ENCODE data around the gene SERPINA6. TPM values are rescaled to one million over a fixed set of nuclear protein-coding genes. Genes with fewer than 3 reads are reported as not detected.

SERPINA6 gene
- polyA plus RNA-seq, 1 donor (not counting 4 experiments of a cell fraction or from before 2014, with no cell fraction given): not detected

DNA sequence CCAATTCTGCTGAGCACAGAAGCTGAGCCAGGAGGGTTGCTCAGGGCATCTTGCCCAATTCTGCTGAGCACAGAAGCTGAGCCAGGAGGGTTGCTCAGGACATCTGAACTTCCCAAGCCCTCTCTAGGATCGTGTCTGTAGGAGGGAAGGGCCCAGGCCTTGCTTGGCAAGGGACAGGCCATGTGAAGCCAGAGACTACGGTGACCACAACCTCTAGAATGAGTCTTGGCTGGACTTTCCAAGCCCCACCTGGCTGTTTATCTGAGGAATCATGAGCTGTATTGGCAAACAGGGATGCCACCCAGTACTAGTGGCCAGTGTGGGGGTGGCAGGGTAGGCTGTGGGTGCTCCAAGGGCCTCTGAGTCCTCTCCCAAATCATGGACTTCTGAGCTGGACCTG lies 7.7 kb upstream of the SERPINA6 start:
- DNase-seq (ENCODE audit: low read depth, low spot score) (no peak), FAIRE-seq (no peak)
- dilution Hi-C loops (cut with MboI; ENCODE audit: extremely low pct_ligation_motif_present, low sequenced_read_pairs): no loop called here
- no peaks in the 10 kb centered on the region for H3K36me3 ChIP-seq (ENCODE audit: control insufficient read depth in 2 of 2, extremely low read depth in 1 of 2, insufficient read depth in 2 of 2, low read length in 2 of 2)
- H3K4me2 ChIP-seq (ENCODE audit: control insufficient read depth, extremely low read depth, insufficient read depth, low read depth, low read length): no peak overlapping the region
- H3K27me3 ChIP-seq (ENCODE audit: control insufficient read depth, extremely low read depth, insufficient read depth, low read length): no peaks in the 10 kb centered on the region
- TF ChIP-seq, protein P1, sequence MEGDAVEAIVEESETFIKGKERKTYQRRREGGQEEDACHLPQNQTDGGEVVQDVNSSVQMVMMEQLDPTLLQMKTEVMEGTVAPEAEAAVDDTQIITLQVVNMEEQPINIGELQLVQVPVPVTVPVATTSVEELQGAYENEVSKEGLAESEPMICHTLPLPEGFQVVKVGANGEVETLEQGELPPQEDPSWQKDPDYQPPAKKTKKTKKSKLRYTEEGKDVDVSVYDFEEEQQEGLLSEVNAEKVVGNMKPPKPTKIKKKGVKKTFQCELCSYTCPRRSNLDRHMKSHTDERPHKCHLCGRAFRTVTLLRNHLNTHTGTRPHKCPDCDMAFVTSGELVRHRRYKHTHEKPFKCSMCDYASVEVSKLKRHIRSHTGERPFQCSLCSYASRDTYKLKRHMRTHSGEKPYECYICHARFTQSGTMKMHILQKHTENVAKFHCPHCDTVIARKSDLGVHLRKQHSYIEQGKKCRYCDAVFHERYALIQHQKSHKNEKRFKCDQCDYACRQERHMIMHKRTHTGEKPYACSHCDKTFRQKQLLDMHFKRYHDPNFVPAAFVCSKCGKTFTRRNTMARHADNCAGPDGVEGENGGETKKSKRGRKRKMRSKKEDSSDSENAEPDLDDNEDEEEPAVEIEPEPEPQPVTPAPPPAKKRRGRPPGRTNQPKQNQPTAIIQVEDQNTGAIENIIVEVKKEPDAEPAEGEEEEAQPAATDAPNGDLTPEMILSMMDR (optimal IDR thresholded peaks at IDR 0.05 in 1 of 3, IDR thresholded peaks at IDR 0.05 in 1 of 3, conservative IDR thresholded peaks at IDR 0.05 in 1 of 3; ENCODE audit: extremely low read depth in 1 of 3, insufficient read depth in 2 of 3, low read length in 3 of 3): no peak
- no peak for TF ChIP-seq EZH2 (IDR thresholded peaks at IDR 0.05; ENCODE audit: low read length)
- no peak overlapping the region for H3K27ac ChIP-seq (ENCODE audit: control insufficient read depth, insufficient read depth, low read length)
- H2AFZ ChIP-seq (ENCODE audit: control insufficient read depth, low read length): no peak overlapping the region
- H4K20me1 ChIP-seq (ENCODE audit: control insufficient read depth, extremely low read depth, insufficient read depth, low read length): no peaks in the 10 kb centered on the region
- H3K4me1 ChIP-seq (ENCODE audit: control insufficient read depth, extremely low read depth, insufficient read depth, low read length): peaks cover 3% of the 10 kb centered on the region
- H3K9me3 ChIP-seq (ENCODE audit: control insufficient read depth, low read depth, low read length): no peaks in the 10 kb centered on the region
- H3K9ac ChIP-seq (ENCODE audit: control insufficient read depth, extremely low read depth, insufficient read depth, low read length): no peak overlapping the region
- no peak overlapping the region for H3K4me3 ChIP-seq (ENCODE audit: control insufficient read depth in 2 of 3, extremely low read depth in 1 of 3, insufficient read depth in 2 of 3, low read depth in 1 of 3, low read length in 3 of 3)
- H3K79me2 ChIP-seq (ENCODE audit: control insufficient read depth, insufficient read depth, low read length): no peaks in the 10 kb centered on the region
- H3K9me1 ChIP-seq (ENCODE audit: control insufficient read depth, extremely low read depth, insufficient read depth, low read length): no peaks in the 10 kb centered on the region

DNA sequence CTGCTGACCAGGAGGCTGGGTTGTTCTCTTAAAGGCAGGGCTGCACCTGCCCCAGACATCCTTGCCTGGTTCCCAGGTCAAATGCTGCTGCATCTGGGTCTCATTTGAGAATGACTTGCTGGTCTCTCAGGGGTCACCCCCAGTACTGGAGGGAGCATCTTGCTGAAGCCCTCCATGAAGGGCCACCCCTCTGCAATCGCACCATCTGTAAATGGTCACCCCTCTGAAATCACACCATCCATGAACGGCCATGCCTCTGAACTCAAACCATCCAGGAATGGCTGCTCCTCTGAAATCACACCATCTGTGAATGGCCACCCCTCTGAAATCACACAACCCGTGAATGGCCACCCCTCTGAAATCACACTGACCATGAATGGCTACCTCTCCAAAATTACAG lies 7.3 kb upstream of the SERPINA6 start:
- no peaks in the 10 kb centered on the region for H3K36me3 ChIP-seq (ENCODE audit: control insufficient read depth in 2 of 2, extremely low read depth in 1 of 2, insufficient read depth in 2 of 2, low read length in 2 of 2)
- H4K20me1 ChIP-seq (ENCODE audit: control insufficient read depth, extremely low read depth, insufficient read depth, low read length): no peaks in the 10 kb centered on the region
- H3K4me2 ChIP-seq (ENCODE audit: control insufficient read depth, extremely low read depth, insufficient read depth, low read depth, low read length): no peak overlapping the region
- peaks cover 3% of the 10 kb centered on the region for H3K4me1 ChIP-seq (ENCODE audit: control insufficient read depth, extremely low read depth, insufficient read depth, low read length)
- no peaks in the 10 kb centered on the region for H3K9me3 ChIP-seq (ENCODE audit: control insufficient read depth, low read depth, low read length)
- no peaks in the 10 kb centered on the region for H3K27me3 ChIP-seq (ENCODE audit: control insufficient read depth, extremely low read depth, insufficient read depth, low read length)
- DNase-seq (ENCODE audit: low read depth, low spot score) (no peak), FAIRE-seq (no peak)
- H3K79me2 ChIP-seq (ENCODE audit: control insufficient read depth, insufficient read depth, low read length): no peaks in the 10 kb centered on the region
- TF ChIP-seq, protein P1 (optimal IDR thresholded peaks at IDR 0.05 in 1 of 3, IDR thresholded peaks at IDR 0.05 in 1 of 3, conservative IDR thresholded peaks at IDR 0.05 in 1 of 3; ENCODE audit: extremely low read depth in 1 of 3, insufficient read depth in 2 of 3, low read length in 3 of 3): no peak
- TF ChIP-seq EZH2 (IDR thresholded peaks at IDR 0.05; ENCODE audit: low read length): no peak
- no peak overlapping the region for H3K27ac ChIP-seq (ENCODE audit: control insufficient read depth, insufficient read depth, low read length)
- H3K9ac ChIP-seq (ENCODE audit: control insufficient read depth, extremely low read depth, insufficient read depth, low read length): no peak overlapping the region
- no peak overlapping the region for H2AFZ ChIP-seq (ENCODE audit: control insufficient read depth, low read length)
- H3K9me1 ChIP-seq (ENCODE audit: control insufficient read depth, extremely low read depth, insufficient read depth, low read length): no peaks in the 10 kb centered on the region
- dilution Hi-C loops (cut with MboI; ENCODE audit: extremely low pct_ligation_motif_present, low sequenced_read_pairs): no loop called here
- no peak overlapping the region for H3K4me3 ChIP-seq (ENCODE audit: control insufficient read depth in 2 of 3, extremely low read depth in 1 of 3, insufficient read depth in 2 of 3, low read depth in 1 of 3, low read length in 3 of 3)
